Urothelium cell line (cell line): ENCODE measurements around the gene RPS3.
A peak's percentile ranks its signal among the peaks of the same experiment; 100 is the strongest.

Experiments used
- DNase-seq: peaks from one replicate; pipeline ENCODE4 v3.0.0; 2011; ENCODE audit warnings: low spot score, mixed read lengths
- FAIRE-seq: peaks from 2 replicates; lab custom pipeline; 2011; peaks lifted over from hg19 to GRCh38; lab: Jason Lieb, UNC

The RPS3 gene

GRCh38 chr11:75450826-75451821 is 51.8 kb downstream of the RPS3 start:
- DNase-seq, result peak; percentile 60
- no peak for FAIRE-seq

GRCh38 chr11:75453916-75454655 is 54.8 kb downstream of the RPS3 start:
- no peak for DNase-seq

GRCh38 chr11:75454987-75455386 is 55.7 kb downstream of the RPS3 start:
- no peak for DNase-seq

More at GRCh38 chr11:75453916-75454655, 54.8 kb downstream of the RPS3 start:
- FAIRE-seq, result no peak

More at GRCh38 chr11:75454987-75455386, 55.7 kb downstream of the RPS3 start:
- FAIRE-seq, result no peak
